ENCODE results near the gene GABRG3. TPM values are rescaled to one million over a fixed set of nuclear protein-coding genes. Genes with fewer than 3 reads are reported as not detected.

Gene GABRG3
- total RNA-seq, 1 experiment from 2014 or later = not detected

- no peaks in the 10 kb centered on the region for H3K79me2 ChIP-seq (ENCODE audit: insufficient read depth, low read length)
- TF ChIP-seq RAD21 (IDR thresholded peaks at IDR 0.05; ENCODE audit: low read depth) = no peak
- no peak for TF ChIP-seq ZNF274 (IDR thresholded peaks at IDR 0.05; ENCODE audit: low read depth, low read length)
- TF ChIP-seq POLR2A (IDR thresholded peaks at IDR 0.05; ENCODE audit: borderline replicate concordance, extremely low read depth, insufficient read depth, insufficient read length) = no peak
- TF ChIP-seq YY1 (IDR thresholded peaks at IDR 0.05; ENCODE audit: extremely low read depth, insufficient replicate concordance, low read depth, low read length) = no peak
- no peak for TF ChIP-seq EZH2 (IDR thresholded peaks at IDR 0.05)
- TF ChIP-seq ATF3 (IDR thresholded peaks at IDR 0.05) = no peak
- no peak for TF ChIP-seq CBX3 (IDR thresholded peaks at IDR 0.05; ENCODE audit: low read depth)
- no peak for TF ChIP-seq EGR1 (IDR thresholded peaks at IDR 0.05; ENCODE audit: low read depth)
- no peak for TF ChIP-seq ELF1 (IDR thresholded peaks at IDR 0.05; ENCODE audit: borderline replicate concordance, low read depth)
- TF ChIP-seq SRF (IDR thresholded peaks at IDR 0.05; ENCODE audit: low read depth) = no peak
- no peak for TF ChIP-seq TCF7L2 (IDR thresholded peaks at IDR 0.05; ENCODE audit: borderline replicate concordance, extremely low read depth, insufficient read depth, insufficient read length)
- no peak for TF ChIP-seq SP1 (IDR thresholded peaks at IDR 0.05; ENCODE audit: low read depth)
- no peak for TF ChIP-seq CEBPB (IDR thresholded peaks at IDR 0.05; ENCODE audit: low read depth)
- no peak for TF ChIP-seq JUND (IDR thresholded peaks at IDR 0.05)
- TF ChIP-seq MAX (IDR thresholded peaks at IDR 0.05) = no peak
- TF ChIP-seq REST (IDR thresholded peaks at IDR 0.05; ENCODE audit: low read depth) = no peak
- no peak for TF ChIP-seq EZH2phosphoT487 (IDR thresholded peaks at IDR 0.05; ENCODE audit: borderline replicate concordance)
- TF ChIP-seq ZFX (IDR thresholded peaks at IDR 0.05) = no peak
- no peak for TF ChIP-seq CTCF (IDR thresholded peaks at IDR 0.05 in 2 of 3, conservative IDR thresholded peaks at IDR 0.05 in 1 of 3; ENCODE audit: borderline replicate concordance in 1 of 3, insufficient read depth in 1 of 3, low read depth in 2 of 3, low read length in 2 of 3)
- TF ChIP-seq SIN3A (IDR thresholded peaks at IDR 0.05; ENCODE audit: low read depth) = no peak
- POLR2A ChIA-PET = no interaction called here
- CTCF ChIA-PET = no interaction called here
- H3K9me2 ChIP-seq (ENCODE audit: insufficient read depth) = no peaks in the 10 kb centered on the region
- H3K36me3 ChIP-seq (ENCODE audit: control insufficient read depth in 1 of 2, insufficient read depth in 2 of 2, low read length in 2 of 2) = no peaks in the 10 kb centered on the region
- H3K4me1 ChIP-seq (ENCODE audit: control insufficient read depth in 1 of 2, insufficient read depth in 2 of 2, low read length in 2 of 2) = no peaks in the 10 kb centered on the region
- no peak overlapping the region for H2AFZ ChIP-seq (ENCODE audit: low read depth, low read length, poor library complexity, severe bottlenecking)
- RAD21 ChIA-PET (ENCODE audit: low non-redundant PET in 1 of 2, low total read pairs in 2 of 2, uncharacterized antibody in 2 of 2, unreplicated experiment in 2 of 2) = no interaction called here
- intact Hi-C loops (cut with micrococcal nuclease) = no loop called here
- peaks cover 3 to 49% of the 10 kb centered on the region in 2 experiments; a peak in 2 of 4 replicates for H3K9me3 ChIP-seq (ENCODE audit: control insufficient read depth in 1 of 2, insufficient read depth in 1 of 2, low read depth in 1 of 2, low read length in 2 of 2)
- no peaks in the 10 kb centered on the region for H3K27me3 ChIP-seq (ENCODE audit: insufficient read depth, low read length)
- H4K20me1 ChIP-seq (ENCODE audit: insufficient read depth) = no peaks in the 10 kb centered on the region
- no peak for DNase-seq (ENCODE audit: low read depth, low spot score)
- no peak overlapping the region for H3K4me2 ChIP-seq (ENCODE audit: low read length)
- H3K4me3 ChIP-seq (replicated peaks in 1 of 2; ENCODE audit: low read depth in 1 of 2, low read length in 2 of 2) = no peak overlapping the region
- no peak overlapping the region for H3K27ac ChIP-seq (ENCODE audit: low read depth, low read length)
- BruUV-seq (replicated peaks) = no TSS peak
- H3K9ac ChIP-seq (ENCODE audit: low read length) = no peak overlapping the region
- no peak for ATAC-seq
Measured at GRCh38 chr15:27535445-27536129, 564.6 kb downstream of the GABRG3 start.

All from HCT116 (cell line).